Right atrium auricular region (tissue), 2 donors: ENCODE results near the gene SLFN12. TPM values are rescaled to one million over a fixed set of nuclear protein-coding genes. Genes with fewer than 3 reads are reported as not detected.
"Not testable (repeated sequence)": the region's sequence is repeated elsewhere in the genome, so short reads cannot be mapped to it uniquely, and the experiment has no call there.

Source experiments
- DNase-seq: peaks from one replicate; pipeline ENCODE4 v3.0.0-alpha.2; 2019; ENCODE audit warnings: low spot score
- H3K27ac ChIP-seq, 2 donors: fragments of 200-600 bp; sonication (generic); 1 replicate in 1 of 2; 2 replicates in 1 of 2; pipeline ENCODE4 v1.5.1; 2016 to 2019
- H3K27me3 ChIP-seq, 2 donors: fragments of 200-600 bp; sonication (generic); one replicate each; pipeline versions ENCODE4 v1.5.1 to v1.6.0; 2017 to 2019
- H3K36me3 ChIP-seq: fragments of 200-600 bp; sonication (generic); one replicate; pipeline ENCODE4 v1.5.1; 2016
- H3K4me1 ChIP-seq, 2 donors: fragments of 200-600 bp; sonication (generic); one replicate each; pipeline versions ENCODE4 v1.5.1 to v1.6.0; 2017 to 2019
- H3K4me3 ChIP-seq, 2 donors: fragments of 200-600 bp; sonication (generic); 1 replicate in 1 of 2; 2 replicates in 1 of 2; pipeline ENCODE4 v1.5.1; 2017 to 2019; ENCODE audit warnings: mild to moderate bottlenecking in 1 of 2, moderate library complexity in 1 of 2
- H3K9me3 ChIP-seq, 2 donors: fragments of 200-600 bp; sonication (generic); one replicate each; pipeline ENCODE4 v1.5.1; 2019
- total RNA-seq, 2 donors: library from RNA; depleted of rRNA; stranded (reverse); fragments of >200 nt; gene quantifications; one replicate each; pipeline ENCODE4 v1.1.0, GENCODE V29; 2016
- TF ChIP-seq, protein P1 (sequence below), 2 donors: fragments of 200-600 bp; sonication (generic); IDR thresholded peaks; one replicate each; pipeline ENCODE4 v1.5.1; 2019; ENCODE audit warnings: antibody characterized with exemption in 2 of 2

The SLFN12 gene
- total RNA-seq, 2 donors from 2014 or later = 3.4 to 3.6 TPM

DNA sequence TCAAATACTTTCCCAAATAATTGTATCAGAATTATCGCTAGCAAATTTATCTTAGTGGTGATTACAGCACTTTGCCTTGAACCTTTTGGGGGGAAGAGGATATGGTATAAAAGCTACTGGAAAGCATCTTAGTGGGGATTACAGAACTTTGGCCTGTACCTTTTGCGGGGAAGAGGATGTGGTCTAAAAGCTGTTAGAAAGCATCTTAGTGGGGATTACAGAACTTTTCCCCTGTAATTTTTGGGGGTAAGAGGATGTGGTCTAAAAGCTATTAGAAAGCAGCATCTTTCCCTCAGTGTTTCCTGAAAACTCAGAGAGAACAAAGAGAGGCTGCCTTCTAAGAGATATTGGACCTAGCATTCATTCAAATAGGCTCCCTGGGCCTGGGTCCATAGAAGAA, 4.1 kb downstream of the SLFN12 start:
- H3K4me3 ChIP-seq = no peak overlapping the region
- no peaks in the 10 kb centered on the region for H3K36me3 ChIP-seq
- no peak overlapping the region for H3K27ac ChIP-seq
- no peak for DNase-seq
- TF ChIP-seq, protein P1, sequence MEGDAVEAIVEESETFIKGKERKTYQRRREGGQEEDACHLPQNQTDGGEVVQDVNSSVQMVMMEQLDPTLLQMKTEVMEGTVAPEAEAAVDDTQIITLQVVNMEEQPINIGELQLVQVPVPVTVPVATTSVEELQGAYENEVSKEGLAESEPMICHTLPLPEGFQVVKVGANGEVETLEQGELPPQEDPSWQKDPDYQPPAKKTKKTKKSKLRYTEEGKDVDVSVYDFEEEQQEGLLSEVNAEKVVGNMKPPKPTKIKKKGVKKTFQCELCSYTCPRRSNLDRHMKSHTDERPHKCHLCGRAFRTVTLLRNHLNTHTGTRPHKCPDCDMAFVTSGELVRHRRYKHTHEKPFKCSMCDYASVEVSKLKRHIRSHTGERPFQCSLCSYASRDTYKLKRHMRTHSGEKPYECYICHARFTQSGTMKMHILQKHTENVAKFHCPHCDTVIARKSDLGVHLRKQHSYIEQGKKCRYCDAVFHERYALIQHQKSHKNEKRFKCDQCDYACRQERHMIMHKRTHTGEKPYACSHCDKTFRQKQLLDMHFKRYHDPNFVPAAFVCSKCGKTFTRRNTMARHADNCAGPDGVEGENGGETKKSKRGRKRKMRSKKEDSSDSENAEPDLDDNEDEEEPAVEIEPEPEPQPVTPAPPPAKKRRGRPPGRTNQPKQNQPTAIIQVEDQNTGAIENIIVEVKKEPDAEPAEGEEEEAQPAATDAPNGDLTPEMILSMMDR (IDR thresholded peaks at IDR 0.05) = no peak
- H3K4me1 ChIP-seq = peaks cover 0 to 22% of the 10 kb centered on the region in 2 donors
- H3K9me3 ChIP-seq = no peaks in the 10 kb centered on the region
- H3K27me3 ChIP-seq = no peaks in the 10 kb centered on the region

DNA sequence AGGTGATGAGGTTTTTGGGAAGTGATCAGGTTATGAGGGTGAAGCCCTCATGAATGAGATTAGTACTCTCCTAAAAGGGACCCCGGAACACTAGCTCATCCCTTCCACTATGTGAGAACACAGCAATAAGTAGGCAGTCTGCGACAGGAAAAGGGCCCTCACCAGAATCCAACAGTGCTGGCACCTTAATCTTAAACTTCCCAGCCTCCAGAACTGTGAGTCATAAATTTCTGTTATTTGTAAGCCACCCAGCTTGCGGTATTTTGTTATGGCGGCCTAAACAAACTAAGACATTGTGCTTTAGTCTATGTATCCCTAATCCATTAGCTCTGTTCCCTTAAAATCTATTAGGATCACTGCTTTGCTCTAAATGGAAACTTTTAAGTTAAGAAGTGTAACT, 8.5 kb downstream of the SLFN12 start:
- Histone ChIP-seq H3K27ac (no peak overlapping the region), H3K27me3 (no peaks in the 10 kb centered on the region), H3K9me3 (no peaks in the 10 kb centered on the region), H3K4me1 (no peaks in the 10 kb centered on the region), H3K36me3 (peaks cover 5% of the 10 kb centered on the region), H3K4me3 (no peak overlapping the region)
- no peak for DNase-seq
- TF ChIP-seq, protein P1 (IDR thresholded peaks at IDR 0.05) = no peak

DNA sequence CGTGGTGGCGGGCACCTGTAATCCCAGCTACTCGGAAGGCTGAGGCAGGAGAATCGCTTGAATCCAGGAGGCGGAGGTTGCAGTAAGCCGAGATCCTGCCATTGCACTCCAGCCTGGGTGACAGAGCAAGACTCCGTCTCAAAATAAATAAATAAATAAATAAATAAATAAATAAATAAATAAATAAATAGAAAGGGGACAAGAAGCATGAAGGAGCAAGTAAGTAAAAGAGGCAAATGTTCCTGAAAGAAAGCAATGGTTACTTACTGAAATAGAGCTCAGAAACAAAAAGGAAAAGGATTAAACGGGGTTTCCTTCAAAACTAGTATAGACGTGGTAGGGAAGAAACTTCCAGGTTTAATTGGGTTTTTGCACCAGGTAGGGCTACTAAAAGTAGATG, 11.2 kb downstream of the SLFN12 start:
- H3K36me3 ChIP-seq, H3K9me3 ChIP-seq, DNase-seq, H3K27me3 ChIP-seq, H3K27ac ChIP-seq, H3K4me3 ChIP-seq, H3K4me1 ChIP-seq: not testable (repeated sequence)

DNA sequence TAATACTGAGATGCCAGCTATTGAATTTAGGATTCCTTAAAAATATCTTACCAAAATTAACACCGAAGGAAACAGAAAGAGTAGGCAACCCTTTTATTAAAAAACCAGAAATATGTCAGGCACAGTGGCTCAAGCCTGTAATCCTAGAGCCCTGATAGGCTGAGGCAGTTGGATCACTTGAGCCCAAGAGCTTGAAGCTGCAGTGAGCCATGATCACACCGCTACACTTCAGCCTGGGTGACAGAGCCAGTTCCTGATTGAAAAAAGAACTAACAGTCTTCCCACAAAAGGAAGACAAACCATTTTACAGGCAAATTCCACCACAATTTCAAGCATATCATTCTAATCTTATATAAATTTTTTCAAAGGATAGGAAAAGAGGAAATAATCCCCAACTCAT, 15.6 kb downstream of the SLFN12 start:
- peaks cover 12% of the 10 kb centered on the region for H3K36me3 ChIP-seq
- H3K27me3 ChIP-seq = no peaks in the 10 kb centered on the region
- peaks cover 0 to 17% of the 10 kb centered on the region in 2 donors for H3K9me3 ChIP-seq
- TF ChIP-seq, protein P1 (IDR thresholded peaks at IDR 0.05) = no peak
- no peaks in the 10 kb centered on the region for H3K4me1 ChIP-seq
- H3K27ac ChIP-seq = no peak overlapping the region
- H3K4me3 ChIP-seq = no peak overlapping the region
- DNase-seq = no peak

DNA sequence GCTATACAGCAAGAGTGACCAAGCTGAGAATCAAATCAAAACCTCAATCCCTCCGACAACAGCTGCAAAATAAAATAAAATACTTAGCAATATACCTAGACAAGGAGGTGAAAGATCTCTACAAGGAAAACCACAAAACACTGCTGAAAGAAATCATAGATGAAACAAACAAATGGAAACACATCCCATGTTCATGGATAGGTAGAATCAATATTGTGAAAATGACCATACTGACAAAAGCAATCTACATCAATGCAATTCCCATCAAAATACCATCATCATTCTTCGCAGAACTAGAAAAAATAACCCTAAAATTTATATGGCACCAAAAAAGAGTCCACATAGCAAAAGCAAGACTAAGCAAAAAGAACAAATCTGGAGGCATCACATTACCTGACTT, 17.6 kb downstream of the SLFN12 start:
- DNase-seq, H3K27me3 ChIP-seq, H3K27ac ChIP-seq, H3K4me1 ChIP-seq, H3K4me3 ChIP-seq: not testable (repeated sequence)
- H3K9me3 ChIP-seq = peaks cover 0 to 17% of the 10 kb centered on the region in 2 donors
- H3K36me3 ChIP-seq = peaks cover 13% of the 10 kb centered on the region

DNA sequence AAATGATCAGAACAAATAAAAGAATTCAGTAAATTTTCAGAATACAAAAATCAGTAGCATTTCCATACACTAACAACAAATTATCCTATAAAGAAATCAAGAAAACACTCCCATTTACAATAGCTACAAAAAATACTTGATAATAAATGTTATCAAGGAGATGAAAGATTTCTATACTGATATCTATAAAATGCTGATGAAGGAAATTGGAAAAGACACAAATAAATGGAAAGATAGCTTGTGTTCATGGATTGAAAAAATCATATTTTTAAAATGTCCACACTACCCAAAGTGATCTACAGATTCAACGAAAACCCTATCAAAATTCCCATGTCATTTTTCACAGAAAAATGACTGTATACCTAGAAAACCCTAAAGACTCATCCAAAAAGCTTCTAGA, 18.1 kb downstream of the SLFN12 start:
- no peaks in the 10 kb centered on the region for H3K4me1 ChIP-seq
- H3K27ac ChIP-seq = no peak overlapping the region
- H3K9me3 ChIP-seq = peaks cover 0 to 17% of the 10 kb centered on the region in 2 donors
- TF ChIP-seq, protein P1 (IDR thresholded peaks at IDR 0.05) = no peak
- H3K27me3 ChIP-seq = no peaks in the 10 kb centered on the region
- H3K4me3 ChIP-seq = no peak overlapping the region
- DNase-seq = no peak
- peaks cover 16% of the 10 kb centered on the region for H3K36me3 ChIP-seq

DNA sequence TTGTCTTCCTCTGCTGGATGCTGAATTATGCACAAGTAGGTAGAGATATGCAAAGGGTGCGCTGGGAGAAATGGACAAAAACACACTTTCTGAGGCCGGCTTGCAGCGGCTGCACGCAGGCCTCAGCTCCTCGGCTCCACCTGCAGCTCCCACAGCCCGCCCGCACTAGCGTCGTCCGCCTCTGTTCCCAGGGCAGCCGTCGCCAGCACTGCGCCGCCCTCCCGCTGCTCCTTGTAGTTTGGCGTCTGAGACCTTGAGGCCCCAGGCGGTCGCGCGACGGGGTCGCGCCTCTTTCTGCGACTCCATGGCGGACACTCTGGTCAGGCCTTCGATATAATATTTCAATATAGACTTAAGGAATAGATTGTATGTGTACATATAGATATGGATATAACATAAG, 24.8 kb downstream of the SLFN12 start:
- no peak overlapping the region for H3K27ac ChIP-seq
- H3K4me1 ChIP-seq = no peaks in the 10 kb centered on the region
- H3K9me3 ChIP-seq = no peaks in the 10 kb centered on the region
- H3K36me3 ChIP-seq = peaks cover 8% of the 10 kb centered on the region
- TF ChIP-seq, protein P1 (IDR thresholded peaks at IDR 0.05) = no peak
- H3K4me3 ChIP-seq = no peak overlapping the region
- H3K27me3 ChIP-seq = no peaks in the 10 kb centered on the region
- DNase-seq = no peak
